Measurements from ENCODE around the gene HES7.

DNA sequence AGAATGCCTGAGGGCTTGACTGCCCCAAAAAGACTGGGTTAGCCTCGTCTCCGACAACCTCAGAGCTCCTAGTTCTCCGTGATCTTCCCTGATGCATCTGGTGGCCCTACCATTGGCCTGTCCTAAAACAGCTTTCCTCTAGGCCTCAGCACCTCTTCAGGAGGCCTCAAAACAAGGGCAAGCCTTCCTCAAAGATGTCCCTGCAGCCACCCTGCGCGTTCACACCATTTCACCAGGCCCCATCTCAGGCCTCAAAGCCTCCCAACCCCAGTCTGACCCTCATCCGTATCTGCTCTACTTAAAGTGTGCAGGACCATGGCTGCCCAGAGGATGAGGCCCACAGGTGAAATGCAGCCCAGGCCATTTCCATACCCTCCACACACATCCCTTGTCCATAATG lies 13.0 kb downstream of the HES7 start:
- TF ChIP-seq, protein P1, sequence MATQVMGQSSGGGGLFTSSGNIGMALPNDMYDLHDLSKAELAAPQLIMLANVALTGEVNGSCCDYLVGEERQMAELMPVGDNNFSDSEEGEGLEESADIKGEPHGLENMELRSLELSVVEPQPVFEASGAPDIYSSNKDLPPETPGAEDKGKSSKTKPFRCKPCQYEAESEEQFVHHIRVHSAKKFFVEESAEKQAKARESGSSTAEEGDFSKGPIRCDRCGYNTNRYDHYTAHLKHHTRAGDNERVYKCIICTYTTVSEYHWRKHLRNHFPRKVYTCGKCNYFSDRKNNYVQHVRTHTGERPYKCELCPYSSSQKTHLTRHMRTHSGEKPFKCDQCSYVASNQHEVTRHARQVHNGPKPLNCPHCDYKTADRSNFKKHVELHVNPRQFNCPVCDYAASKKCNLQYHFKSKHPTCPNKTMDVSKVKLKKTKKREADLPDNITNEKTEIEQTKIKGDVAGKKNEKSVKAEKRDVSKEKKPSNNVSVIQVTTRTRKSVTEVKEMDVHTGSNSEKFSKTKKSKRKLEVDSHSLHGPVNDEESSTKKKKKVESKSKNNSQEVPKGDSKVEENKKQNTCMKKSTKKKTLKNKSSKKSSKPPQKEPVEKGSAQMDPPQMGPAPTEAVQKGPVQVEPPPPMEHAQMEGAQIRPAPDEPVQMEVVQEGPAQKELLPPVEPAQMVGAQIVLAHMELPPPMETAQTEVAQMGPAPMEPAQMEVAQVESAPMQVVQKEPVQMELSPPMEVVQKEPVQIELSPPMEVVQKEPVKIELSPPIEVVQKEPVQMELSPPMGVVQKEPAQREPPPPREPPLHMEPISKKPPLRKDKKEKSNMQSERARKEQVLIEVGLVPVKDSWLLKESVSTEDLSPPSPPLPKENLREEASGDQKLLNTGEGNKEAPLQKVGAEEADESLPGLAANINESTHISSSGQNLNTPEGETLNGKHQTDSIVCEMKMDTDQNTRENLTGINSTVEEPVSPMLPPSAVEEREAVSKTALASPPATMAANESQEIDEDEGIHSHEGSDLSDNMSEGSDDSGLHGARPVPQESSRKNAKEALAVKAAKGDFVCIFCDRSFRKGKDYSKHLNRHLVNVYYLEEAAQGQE (IDR thresholded peaks at IDR 0.05; ENCODE audit: borderline replicate concordance) = no peak
- TF ChIP-seq, protein P2, sequence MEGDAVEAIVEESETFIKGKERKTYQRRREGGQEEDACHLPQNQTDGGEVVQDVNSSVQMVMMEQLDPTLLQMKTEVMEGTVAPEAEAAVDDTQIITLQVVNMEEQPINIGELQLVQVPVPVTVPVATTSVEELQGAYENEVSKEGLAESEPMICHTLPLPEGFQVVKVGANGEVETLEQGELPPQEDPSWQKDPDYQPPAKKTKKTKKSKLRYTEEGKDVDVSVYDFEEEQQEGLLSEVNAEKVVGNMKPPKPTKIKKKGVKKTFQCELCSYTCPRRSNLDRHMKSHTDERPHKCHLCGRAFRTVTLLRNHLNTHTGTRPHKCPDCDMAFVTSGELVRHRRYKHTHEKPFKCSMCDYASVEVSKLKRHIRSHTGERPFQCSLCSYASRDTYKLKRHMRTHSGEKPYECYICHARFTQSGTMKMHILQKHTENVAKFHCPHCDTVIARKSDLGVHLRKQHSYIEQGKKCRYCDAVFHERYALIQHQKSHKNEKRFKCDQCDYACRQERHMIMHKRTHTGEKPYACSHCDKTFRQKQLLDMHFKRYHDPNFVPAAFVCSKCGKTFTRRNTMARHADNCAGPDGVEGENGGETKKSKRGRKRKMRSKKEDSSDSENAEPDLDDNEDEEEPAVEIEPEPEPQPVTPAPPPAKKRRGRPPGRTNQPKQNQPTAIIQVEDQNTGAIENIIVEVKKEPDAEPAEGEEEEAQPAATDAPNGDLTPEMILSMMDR (IDR thresholded peaks at IDR 0.05; ENCODE audit: poor library complexity, severe bottlenecking) = no peak
- no peak for TF ChIP-seq RAD21 (conservative IDR thresholded peaks at IDR 0.05)
- no peak for TF ChIP-seq TAF1 (IDR thresholded peaks at IDR 0.05; ENCODE audit: low read depth)
- no peak for TF ChIP-seq SMC3 (conservative IDR thresholded peaks at IDR 0.05; ENCODE audit: poor library complexity)
- no peak for TF ChIP-seq EP300 (conservative IDR thresholded peaks at IDR 0.05; ENCODE audit: poor library complexity, severe bottlenecking)
- no peak for TF ChIP-seq POLR2AphosphoS5 (IDR thresholded peaks at IDR 0.05)
- no peak for TF ChIP-seq EZH2 (IDR thresholded peaks at IDR 0.05; ENCODE audit: borderline replicate concordance, insufficient read depth, low read length, poor library complexity, severe bottlenecking)

All from neural cell (in vitro differentiated cells).